ENCODE data around the gene VSX2.

GRCh38 chr14:74309125-74310022 is 70.1 kb downstream of the VSX2 start:
- no peak for TF ChIP-seq EZH2 (IDR thresholded peaks at IDR 0.05; ENCODE audit: low read length, unreplicated experiment)
- TF ChIP-seq, protein P1, sequence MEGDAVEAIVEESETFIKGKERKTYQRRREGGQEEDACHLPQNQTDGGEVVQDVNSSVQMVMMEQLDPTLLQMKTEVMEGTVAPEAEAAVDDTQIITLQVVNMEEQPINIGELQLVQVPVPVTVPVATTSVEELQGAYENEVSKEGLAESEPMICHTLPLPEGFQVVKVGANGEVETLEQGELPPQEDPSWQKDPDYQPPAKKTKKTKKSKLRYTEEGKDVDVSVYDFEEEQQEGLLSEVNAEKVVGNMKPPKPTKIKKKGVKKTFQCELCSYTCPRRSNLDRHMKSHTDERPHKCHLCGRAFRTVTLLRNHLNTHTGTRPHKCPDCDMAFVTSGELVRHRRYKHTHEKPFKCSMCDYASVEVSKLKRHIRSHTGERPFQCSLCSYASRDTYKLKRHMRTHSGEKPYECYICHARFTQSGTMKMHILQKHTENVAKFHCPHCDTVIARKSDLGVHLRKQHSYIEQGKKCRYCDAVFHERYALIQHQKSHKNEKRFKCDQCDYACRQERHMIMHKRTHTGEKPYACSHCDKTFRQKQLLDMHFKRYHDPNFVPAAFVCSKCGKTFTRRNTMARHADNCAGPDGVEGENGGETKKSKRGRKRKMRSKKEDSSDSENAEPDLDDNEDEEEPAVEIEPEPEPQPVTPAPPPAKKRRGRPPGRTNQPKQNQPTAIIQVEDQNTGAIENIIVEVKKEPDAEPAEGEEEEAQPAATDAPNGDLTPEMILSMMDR (conservative IDR thresholded peaks at IDR 0.05; ENCODE audit: low read depth, low read length): no peak
- no peak for TF ChIP-seq EZH2phosphoT487 (IDR thresholded peaks at IDR 0.05; ENCODE audit: borderline replicate concordance, low read length)

Measured in PC-3 (cell line).